Endodermal cell (in vitro differentiated cells): Measurements from ENCODE around the gene VAV3. TPM values are rescaled to one million over a fixed set of nuclear protein-coding genes. Genes with fewer than 3 reads are reported as not detected.

ENCODE experiments used
- DNase-seq: peaks from one replicate; pipeline ENCODE4 v3.0.0-alpha.2; 2017
- H3K27ac ChIP-seq: 2 replicates; pipeline ENCODE4 v1.5.1; 2013; ENCODE audit warnings: mild to moderate bottlenecking, low read depth, low read length, moderate library complexity
- H3K27me3 ChIP-seq: 2 replicates; pipeline ENCODE4 v1.6.1; 2013; ENCODE audit warnings: mild to moderate bottlenecking, low read length, moderate library complexity; ENCODE audit not compliant: insufficient read depth, control insufficient read depth, poor library complexity, severe bottlenecking
- H3K36me3 ChIP-seq: 2 replicates; pipeline ENCODE4 v1.7.0; 2013; ENCODE audit warnings: mild to moderate bottlenecking, low read length, moderate library complexity; ENCODE audit not compliant: control insufficient read depth, insufficient read depth
- H3K4me1 ChIP-seq: one replicate; pipeline ENCODE4 v1.7.0; 2013; ENCODE audit warnings: low read length; ENCODE audit not compliant: control insufficient read depth, insufficient read depth
- H3K4me3 ChIP-seq: 2 replicates; pipeline ENCODE4 v1.5.1; 2013; ENCODE audit warnings: mild to moderate bottlenecking, low read length, moderate library complexity
- H3K9ac ChIP-seq: 2 replicates; pipeline ENCODE4 v1.6.1; 2013; ENCODE audit warnings: mild to moderate bottlenecking, low read length, moderate library complexity; ENCODE audit not compliant: poor library complexity, severe bottlenecking; ENCODE audit errors: extremely low read depth
- H3K9me3 ChIP-seq: 2 replicates; pipeline ENCODE4 v1.6.1; 2013; ENCODE audit warnings: mild to moderate bottlenecking, low read length, moderate library complexity; ENCODE audit not compliant: control insufficient read depth
- H3K27ac Mint-ChIP-seq: 2 replicates; pipeline ENCODE4 v1.8.0; 2020; ENCODE audit warnings: mixed read lengths
- H3K27me3 Mint-ChIP-seq: 2 replicates; pipeline ENCODE4 v1.8.0; 2021; ENCODE audit warnings: mild to moderate bottlenecking, mixed read lengths; ENCODE audit not compliant: insufficient read depth
- H3K36me3 Mint-ChIP-seq: 2 replicates; pipeline ENCODE4 v1.8.0; 2020; ENCODE audit warnings: low read depth, mixed read lengths
- H3K4me1 Mint-ChIP-seq: 2 replicates; pipeline ENCODE4 v1.8.0; 2020; ENCODE audit warnings: mixed read lengths
- H3K4me3 Mint-ChIP-seq: 2 replicates; pipeline ENCODE4 v1.8.0; 2020; ENCODE audit warnings: mild to moderate bottlenecking, moderate library complexity, mixed read lengths
- H3K9me3 Mint-ChIP-seq: 2 replicates; pipeline ENCODE4 v1.8.0; 2020; ENCODE audit warnings: mild to moderate bottlenecking, mixed read lengths
- CTCF ChIP-seq: fragments of 200-600 bp; sonication (generic); conservative IDR thresholded peaks from 2 replicates; pipeline ENCODE4 v1.5.0; 2021; ENCODE audit warnings: antibody characterized with exemption, mild to moderate bottlenecking
- WGBS, 2 experiments: methylation state at CpG; one replicate each; pipeline versions ENCODE4 v1.1.5 to v1.1.7; 2013; ENCODE audit warnings: missing lambda C conversion rate in 2 of 2, mixed read lengths in 1 of 2; ENCODE audit not compliant: insufficient coverage in 1 of 2, insufficient read length in 1 of 2; 5-methylcytosine and 5-hydroxymethylcytosine counted together
- total RNA-seq, 2 donors: library from RNA; stranded (reverse); fragmentation: NEBNext Ultra II Directional in 1 of 2; extraction: Animal tissue kit (Norgen Biotek cat#: 25700) in 1 of 2; gene quantifications; 2 replicates in 1 of 2; 3 replicates in 1 of 2; pipeline ENCODE4 v1.2.1, GENCODE V29; 2021

The VAV3 gene
- total RNA-seq, 2 donors from 2014 or later: 6.9 to 9.6 TPM

- H3K4me3 ChIP-seq: no peak overlapping the region
- 92 to 95% methylated on average over 5 to 7 of the region's 7 CpGs for WGBS, 2 experiments
- no peaks in the 10 kb centered on the region for H3K27me3 ChIP-seq
- no peak for DNase-seq
- H3K9me3 ChIP-seq: no peaks in the 10 kb centered on the region
- Mint-ChIP-seq H3K9me3 (no peaks in the 10 kb centered on the region), H3K4me3 (no peak overlapping the region), H3K27me3 (no peaks in the 10 kb centered on the region), H3K36me3 (no peaks in the 10 kb centered on the region), H3K4me1 (peaks cover 7% of the 10 kb centered on the region), H3K27ac (no peak overlapping the region)
- no peak for TF ChIP-seq CTCF
- no peaks in the 10 kb centered on the region for H3K36me3 ChIP-seq
- no peaks in the 10 kb centered on the region for H3K4me1 ChIP-seq
- H3K9ac ChIP-seq: no peak overlapping the region
- H3K27ac ChIP-seq: no peak overlapping the region
Observed at GRCh38 chr1:107941123-107941522, 23.9 kb downstream of the VAV3 start.

- H3K27ac Mint-ChIP-seq: no peak overlapping the region
- peaks cover 10% of the 10 kb centered on the region for H3K4me1 Mint-ChIP-seq
- no peaks in the 10 kb centered on the region for H3K9me3 ChIP-seq
- no peaks in the 10 kb centered on the region for H3K9me3 Mint-ChIP-seq
- DNase-seq: no peak
- no peaks in the 10 kb centered on the region for H3K36me3 ChIP-seq
- no peak overlapping the region for H3K27ac ChIP-seq
- no peaks in the 10 kb centered on the region for H3K36me3 Mint-ChIP-seq
- TF ChIP-seq CTCF: no peak
- H3K4me1 ChIP-seq: no peaks in the 10 kb centered on the region
- no peaks in the 10 kb centered on the region for H3K27me3 ChIP-seq
- H3K4me3 Mint-ChIP-seq: no peak overlapping the region
- H3K9ac ChIP-seq: no peak overlapping the region
- H3K27me3 Mint-ChIP-seq: no peaks in the 10 kb centered on the region
- H3K4me3 ChIP-seq: no peak overlapping the region
Observed at GRCh38 chr1:107940701-107941100, 24.3 kb downstream of the VAV3 start.

GRCh38 chr1:107940017-107940577, 24.9 kb downstream of the VAV3 start:
- Mint-ChIP-seq H3K27me3 (no peaks in the 10 kb centered on the region), H3K4me3 (no peak overlapping the region), H3K27ac (no peak overlapping the region), H3K9me3 (no peaks in the 10 kb centered on the region), H3K4me1 (peaks cover 16% of the 10 kb centered on the region), H3K36me3 (no peaks in the 10 kb centered on the region)
- Histone ChIP-seq H3K27me3 (no peaks in the 10 kb centered on the region), H3K9me3 (no peaks in the 10 kb centered on the region), H3K4me1 (peaks cover 2% of the 10 kb centered on the region), H3K27ac (no peak overlapping the region), H3K36me3 (no peaks in the 10 kb centered on the region), H3K9ac (no peak overlapping the region), H3K4me3 (no peak overlapping the region)
- TF ChIP-seq CTCF: no peak
- no peak for DNase-seq
- 92 to 100% methylated on average over 2 to 5 of the region's 5 CpGs for WGBS, 2 experiments
